ENCODE data around the gene ARHGAP42.

DNA sequence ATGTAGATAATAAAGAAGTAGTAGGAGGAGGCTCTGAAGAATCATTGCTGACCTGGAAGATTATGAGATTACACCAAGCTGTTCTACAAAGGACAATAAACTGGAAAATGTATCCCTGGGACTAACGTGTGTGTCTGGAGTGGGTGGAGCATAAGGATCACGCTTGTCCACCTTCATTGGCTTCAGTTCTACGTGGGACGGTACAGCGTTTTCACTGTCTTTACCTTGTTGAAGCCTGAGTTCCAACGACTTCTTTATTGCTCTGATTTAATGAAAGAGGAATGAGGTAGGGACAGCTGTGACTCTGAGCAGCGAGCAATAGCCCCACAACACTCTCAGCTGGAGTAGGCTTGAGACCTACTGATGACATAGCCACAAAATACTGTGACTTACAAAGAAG, 87.0 kb downstream of the ARHGAP42 start:
- TF ChIP-seq, protein P1, sequence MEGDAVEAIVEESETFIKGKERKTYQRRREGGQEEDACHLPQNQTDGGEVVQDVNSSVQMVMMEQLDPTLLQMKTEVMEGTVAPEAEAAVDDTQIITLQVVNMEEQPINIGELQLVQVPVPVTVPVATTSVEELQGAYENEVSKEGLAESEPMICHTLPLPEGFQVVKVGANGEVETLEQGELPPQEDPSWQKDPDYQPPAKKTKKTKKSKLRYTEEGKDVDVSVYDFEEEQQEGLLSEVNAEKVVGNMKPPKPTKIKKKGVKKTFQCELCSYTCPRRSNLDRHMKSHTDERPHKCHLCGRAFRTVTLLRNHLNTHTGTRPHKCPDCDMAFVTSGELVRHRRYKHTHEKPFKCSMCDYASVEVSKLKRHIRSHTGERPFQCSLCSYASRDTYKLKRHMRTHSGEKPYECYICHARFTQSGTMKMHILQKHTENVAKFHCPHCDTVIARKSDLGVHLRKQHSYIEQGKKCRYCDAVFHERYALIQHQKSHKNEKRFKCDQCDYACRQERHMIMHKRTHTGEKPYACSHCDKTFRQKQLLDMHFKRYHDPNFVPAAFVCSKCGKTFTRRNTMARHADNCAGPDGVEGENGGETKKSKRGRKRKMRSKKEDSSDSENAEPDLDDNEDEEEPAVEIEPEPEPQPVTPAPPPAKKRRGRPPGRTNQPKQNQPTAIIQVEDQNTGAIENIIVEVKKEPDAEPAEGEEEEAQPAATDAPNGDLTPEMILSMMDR (IDR thresholded peaks at IDR 0.05; ENCODE audit: insufficient read depth, low read length), result no peak
- no peak for TF ChIP-seq POLR2AphosphoS5 (IDR thresholded peaks at IDR 0.05; ENCODE audit: low read depth)

All from HL-60 (cell line).